Neural crest cell (in vitro differentiated cells): Measurements from ENCODE around the gene TSPAN10. TPM values are rescaled to one million over a fixed set of nuclear protein-coding genes. Genes with fewer than 3 reads are reported as not detected.
A peak's percentile ranks its signal among the peaks of the same experiment; 100 is the strongest.

Source experiments
- DNase-seq: peaks from one replicate; pipeline ENCODE4 v3.0.0; 2021; ENCODE audit warnings: low read depth, mixed read lengths, low spot score
- H3K27ac Mint-ChIP-seq: one replicate; pipeline ENCODE4 v1.8.0; 2021; ENCODE audit warnings: mild to moderate bottlenecking, mixed read lengths; ENCODE audit not compliant: unreplicated experiment
- H3K27me3 Mint-ChIP-seq: 2 replicates; pipeline ENCODE4 v1.8.0; 2021; ENCODE audit warnings: low read depth, mild to moderate bottlenecking, mixed read lengths
- H3K36me3 Mint-ChIP-seq: 2 replicates; pipeline ENCODE4 v1.8.0; 2021; ENCODE audit warnings: low read depth, mild to moderate bottlenecking, mixed read lengths
- H3K4me1 Mint-ChIP-seq: 2 replicates; pipeline ENCODE4 v1.8.0; 2021; ENCODE audit warnings: mixed read lengths
- H3K4me3 Mint-ChIP-seq: one replicate; pipeline ENCODE4 v1.8.0; 2021; ENCODE audit warnings: mild to moderate bottlenecking, mixed read lengths
- H3K9me3 Mint-ChIP-seq: 2 replicates; pipeline ENCODE4 v1.8.0; 2021; ENCODE audit warnings: mixed read lengths
- CTCF ChIP-seq: fragments of 200-600 bp; sonication (generic); conservative IDR thresholded peaks from 2 replicates; pipeline ENCODE4 v1.5.0; 2021; ENCODE audit warnings: antibody characterized with exemption, mild to moderate bottlenecking
- total RNA-seq: library from RNA; stranded (reverse); gene quantifications from 2 replicates; pipeline ENCODE4 v1.2.1, GENCODE V29; 2021

The TSPAN10 gene
- total RNA-seq, 1 donor from 2014 or later: 1.6 TPM

DNA sequence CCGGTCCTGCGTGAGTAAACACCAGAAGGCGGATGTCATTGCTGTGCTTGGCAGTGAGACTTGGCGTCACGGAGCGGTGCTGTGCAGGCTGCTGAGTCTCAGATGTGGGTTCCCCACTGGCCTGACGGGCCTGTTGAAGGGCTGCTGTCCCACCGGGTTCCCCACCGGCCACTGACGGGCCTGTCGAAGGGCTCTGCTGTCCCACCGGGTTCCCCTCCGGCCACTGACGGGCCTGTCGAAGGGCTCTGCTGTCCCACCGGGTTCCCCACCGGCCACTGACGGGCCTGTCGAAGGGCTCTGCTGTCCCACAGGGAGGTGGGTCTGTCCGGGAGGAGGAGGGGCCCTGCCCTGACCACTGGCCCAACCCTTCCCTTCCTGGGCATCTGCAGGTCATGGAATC, 49.6 kb downstream of the TSPAN10 start:
- TF ChIP-seq CTCF: no peak
- peak overlapping the region; percentile 84 for H3K4me3 Mint-ChIP-seq
- H3K27ac Mint-ChIP-seq: no peak overlapping the region
- DNase-seq: no peak
- H3K9me3 Mint-ChIP-seq: no peaks in the 10 kb centered on the region
- H3K36me3 Mint-ChIP-seq: peaks cover 2% of the 10 kb centered on the region
- no peaks in the 10 kb centered on the region for H3K27me3 Mint-ChIP-seq
- H3K4me1 Mint-ChIP-seq: peaks cover 22% of the 10 kb centered on the region

- Mint-ChIP-seq H3K36me3 (peaks cover 2% of the 10 kb centered on the region), H3K4me3 (peak overlapping the region; percentile 76), H3K9me3 (no peaks in the 10 kb centered on the region), H3K27ac (no peak overlapping the region), H3K27me3 (no peaks in the 10 kb centered on the region), H3K4me1 (peaks cover 12% of the 10 kb centered on the region)
- TF ChIP-seq CTCF: no peak
- DNase-seq: no peak
Measured at GRCh38 chr17:81687770-81688541, 51.0 kb downstream of the TSPAN10 start.

DNA sequence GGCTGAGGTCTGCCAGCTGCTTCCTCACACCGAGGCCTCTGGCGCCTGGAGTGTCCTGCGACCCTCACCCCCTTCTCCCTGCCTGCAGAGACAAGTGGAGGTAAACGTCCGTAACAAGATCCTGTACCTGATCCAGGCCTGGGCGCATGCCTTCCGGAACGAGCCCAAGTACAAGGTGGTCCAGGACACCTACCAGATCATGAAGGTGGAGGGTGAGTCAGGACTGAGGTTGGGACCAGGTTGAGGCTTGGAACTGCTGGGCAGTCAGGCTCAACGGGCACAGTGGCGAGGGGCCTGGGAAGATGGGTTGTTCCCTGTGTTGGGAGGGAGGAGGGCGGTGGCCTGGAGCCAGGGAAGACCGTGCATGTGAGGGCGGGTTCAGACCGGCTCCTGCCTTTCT, 51.6 kb downstream of the TSPAN10 start:
- TF ChIP-seq CTCF: no peak
- H3K36me3 Mint-ChIP-seq: peaks cover 2% of the 10 kb centered on the region
- H3K9me3 Mint-ChIP-seq: no peaks in the 10 kb centered on the region
- no peaks in the 10 kb centered on the region for H3K27me3 Mint-ChIP-seq
- peaks cover 9% of the 10 kb centered on the region for H3K4me1 Mint-ChIP-seq
- H3K27ac Mint-ChIP-seq: no peak overlapping the region
- no peak overlapping the region for H3K4me3 Mint-ChIP-seq
- DNase-seq: no peak

- H3K27ac Mint-ChIP-seq: no peak overlapping the region
- TF ChIP-seq CTCF: no peak
- no peaks in the 10 kb centered on the region for H3K9me3 Mint-ChIP-seq
- peak overlapping the region; percentile 15 for H3K4me3 Mint-ChIP-seq
- no peaks in the 10 kb centered on the region for H3K4me1 Mint-ChIP-seq
- peaks cover 2% of the 10 kb centered on the region for H3K36me3 Mint-ChIP-seq
- DNase-seq: no peak
- H3K27me3 Mint-ChIP-seq: no peaks in the 10 kb centered on the region
Measured at GRCh38 chr17:81690066-81690465, 53.1 kb downstream of the TSPAN10 start.

DNA sequence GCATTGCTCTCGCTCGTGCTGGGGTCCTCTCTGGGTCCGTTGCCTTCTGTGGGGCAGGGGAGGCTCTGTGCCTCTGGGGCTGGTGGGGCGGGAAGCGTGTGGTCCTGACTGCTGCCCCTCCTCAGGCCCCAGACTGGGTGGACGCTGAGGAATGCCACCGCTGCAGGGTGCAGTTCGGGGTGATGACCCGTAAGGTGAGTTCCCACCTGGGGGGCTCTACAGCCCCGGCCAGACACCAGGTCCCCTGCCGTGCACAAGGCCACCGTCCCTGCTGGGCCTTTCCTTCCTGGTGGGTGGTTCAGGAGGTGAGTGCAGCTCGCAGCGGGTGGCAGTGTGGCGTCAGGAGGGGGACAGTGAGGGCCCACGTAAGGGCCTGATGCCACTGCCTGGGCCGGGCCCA, 53.6 kb downstream of the TSPAN10 start:
- no peaks in the 10 kb centered on the region for H3K4me1 Mint-ChIP-seq
- H3K4me3 Mint-ChIP-seq: no peak overlapping the region
- peaks cover 2% of the 10 kb centered on the region for H3K36me3 Mint-ChIP-seq
- DNase-seq: no peak
- H3K27me3 Mint-ChIP-seq: no peaks in the 10 kb centered on the region
- no peaks in the 10 kb centered on the region for H3K9me3 Mint-ChIP-seq
- TF ChIP-seq CTCF: no peak
- H3K27ac Mint-ChIP-seq: no peak overlapping the region
